Head of caudate nucleus (tissue), 42 donors: Measurements from ENCODE around the gene COQ8B.
"Not testable (repeated sequence)": the region's sequence is repeated elsewhere in the genome, so short reads cannot be mapped to it uniquely, and the experiment has no call there.

Experiments
- DNase-seq, 42 donors: peaks; one replicate each; pipeline versions ENCODE4 v3.0.0 to v3.0.0-alpha.2; 2020 to 2021; ENCODE audit warnings: mixed read lengths in 7 of 42
- intact Hi-C: fragments of 100-400 bp; cut with DNase I; formaldehyde crosslinking; loops from one replicate; pipeline ENCODE4 v1.15.0; 2022

COQ8B gene

GRCh38 chr19:40716482-40717324 is at the start of gene COQ8B, which contains the start of gene ITPKC:
Gene COQ8B (minus strand): TSS chr19:40716886. CDS start chr19:40714632, 2,254 bp downstream.
Gene ITPKC (plus strand): TSS chr19:40717112. CDS start chr19:40717136, 24 bp downstream.
- intact Hi-C loops, result loop anchor here (2.0 kb wide), 1 partner anchor 90 kb away; no protein-coding TSS in a partner anchor
- peak; percentile 99 to 100 (median 100) for DNase-seq

GRCh38 chr19:40766385-40766784 is 49.7 kb upstream of the COQ8B start:
- intact Hi-C loops, result not testable (repeated sequence)

GRCh38 chr19:40763963-40764362 is 47.3 kb upstream of the COQ8B start:
- no peak for DNase-seq
- intact Hi-C loops, result no loop called here

More at GRCh38 chr19:40766385-40766784, 49.7 kb upstream of the COQ8B start:
- not testable (repeated sequence) for DNase-seq

- peak in 1 of 42 donors; percentile 9 for DNase-seq
- intact Hi-C loops, result no loop called here
Measured at GRCh38 chr19:40763526-40763925, 46.8 kb upstream of the COQ8B start.

- DNase-seq, result peak in 31 of 42 donors; percentile 24 to 75 (median 53)
- intact Hi-C loops, result no loop called here
Measured at GRCh38 chr19:40762754-40763470, 46.2 kb upstream of the COQ8B start.

GRCh38 chr19:40759352-40759751 is 42.7 kb upstream of the COQ8B start:
- intact Hi-C loops, result no loop called here
- DNase-seq, result no peak

- intact Hi-C loops, result no loop called here
- DNase-seq, result no peak
Measured at GRCh38 chr19:40758491-40758890, 41.8 kb upstream of the COQ8B start.

GRCh38 chr19:40756502-40757110 is 39.9 kb upstream of the COQ8B start:
- intact Hi-C loops, result no loop called here
- no peak for DNase-seq

- intact Hi-C loops, result no loop called here
- DNase-seq, result no peak
Measured at GRCh38 chr19:40755791-40756190, 39.1 kb upstream of the COQ8B start.

GRCh38 chr19:40755248-40755624 is 38.5 kb upstream of the COQ8B start:
- intact Hi-C loops, result no loop called here
- DNase-seq, result no peak

- DNase-seq, result peak in 39 of 42 donors; percentile 22 to 81 (median 55)
- intact Hi-C loops, result no loop called here
Measured at GRCh38 chr19:40754611-40755247, 38.0 kb upstream of the COQ8B start.

- intact Hi-C loops, result no loop called here
- DNase-seq, result no peak
Measured at GRCh38 chr19:40752257-40752781, 35.6 kb upstream of the COQ8B start.

GRCh38 chr19:40750874-40751537 is 34.3 kb upstream of the COQ8B start, which contains the start of gene SNRPA:
Gene SNRPA (plus strand): TSS chr19:40751203. CDS start chr19:40751409, 206 bp downstream.
- peak; percentile 94 to 99 (median 98) for DNase-seq
- intact Hi-C loops, result loop anchor here (2.0 kb wide), 1 partner anchor 36 kb away; no protein-coding TSS in a partner anchor

GRCh38 chr19:40750058-40750873 is 33.6 kb upstream of the COQ8B start, which contains the start of gene ACTMAP:
Gene ACTMAP (minus strand): TSS chr19:40750477. CDS start chr19:40749803, 674 bp downstream.
- peak; percentile 99 to 100 (median 100) for DNase-seq
- intact Hi-C loops, result loop anchor here (2.0 kb wide), 1 partner anchor 35 kb away; no protein-coding TSS in a partner anchor

- DNase-seq, result no peak
- intact Hi-C loops, result no loop called here
Measured at GRCh38 chr19:40747536-40747935, 30.9 kb upstream of the COQ8B start.

GRCh38 chr19:40745402-40745780 is 28.7 kb upstream of the COQ8B start:
- no peak for DNase-seq
- intact Hi-C loops, result no loop called here
